ENCODE results near the gene KIF22. TPM values are rescaled to one million over a fixed set of nuclear protein-coding genes. Genes with fewer than 3 reads are reported as not detected.
A peak's percentile ranks its signal among the peaks of the same experiment; 100 is the strongest.

KIF22 gene
- total and polyA plus RNA-seq, 7 experiments from 2014 or later: 36.9 to 141 (median 81.3) TPM

- Mint-ChIP-seq H3K9me3 (peaks cover 0 to 7% (median 0%) of the 10 kb centered on the region in 11 donors), H3K4me3 (peak overlapping the region; percentile 71 to 96 (median 90)), H3K27ac (peak overlapping the region in 5 of 9 donors; percentile 14 to 80 (median 22)), H3K4me1 (peaks cover 31 to 75% (median 61%) of the 10 kb centered on the region in 7 donors), H3K27me3 (peaks cover 0 to 23% (median 0%) of the 10 kb centered on the region in 5 donors), H3K36me3 (peaks cover 0 to 30% (median 4%) of the 10 kb centered on the region in 5 donors)
- intact Hi-C loops (cut with micrococcal nuclease): loop anchor here in 1 of 2 donors (10.0 kb wide), 1 partner anchor 218 kb away; no protein-coding TSS in a partner anchor
- ChIA-PET CTCF (no interaction called here), POLR2A (interaction anchor here (0.9 to 4.0 kb wide), 9 partner anchors 8 to 253 kb away, joined by 3 to 28 read pairs (median 4); partner anchors contain the start of genes ALDOA, KIF22 and MVP)
- Histone ChIP-seq H3K27me3 (ENCODE audit: control insufficient read depth in 2 of 2, insufficient read depth in 2 of 2, low read length in 2 of 2) (no peaks in the 10 kb centered on the region), H3K27ac (ENCODE audit: low read depth, low read length) (no peak overlapping the region), H3K4me1 (ENCODE audit: control insufficient read depth in 2 of 2, insufficient read depth in 2 of 2, low read length in 2 of 2) (peaks cover 44 to 50% of the 10 kb centered on the region in 2 donors), H3K9me3 (ENCODE audit: control insufficient read depth in 2 of 3, low read length in 3 of 3) (no peaks in the 10 kb centered on the region), H3K36me3 (ENCODE audit: control insufficient read depth in 2 of 3, insufficient read depth in 3 of 3, low read length in 3 of 3) (peaks cover 0 to 16% (median 8%) of the 10 kb centered on the region in 3 experiments), H3K4me3 (ENCODE audit: low read length) (no peak overlapping the region)
- no peak for ATAC-seq
- DNase-seq: no peak
Measured at GRCh38 chr16:29812754-29813643, 22.4 kb downstream of the KIF22 start.

GRCh38 chr16:29813644-29814562, 23.4 kb downstream of the KIF22 start:
- Mint-ChIP-seq H3K36me3 (peaks cover 0 to 29% (median 5%) of the 10 kb centered on the region in 5 donors), H3K27ac (peak overlapping the region in 5 of 9 donors; percentile 48 to 99 (median 65)), H3K9me3 (peaks cover 0 to 7% (median 0%) of the 10 kb centered on the region in 11 donors), H3K4me3 (peak overlapping the region in 9 of 10 donors; percentile 19 to 100 (median 51)), H3K27me3 (peaks cover 0 to 23% (median 0%) of the 10 kb centered on the region in 5 donors), H3K4me1 (peaks cover 31 to 75% (median 61%) of the 10 kb centered on the region in 7 donors)
- Histone ChIP-seq H3K36me3 (ENCODE audit: control insufficient read depth in 2 of 3, insufficient read depth in 3 of 3, low read length in 3 of 3) (peaks cover 0 to 19% (median 4%) of the 10 kb centered on the region in 3 experiments), H3K27ac (ENCODE audit: low read depth, low read length) (no peak overlapping the region), H3K4me1 (ENCODE audit: control insufficient read depth in 2 of 2, insufficient read depth in 2 of 2, low read length in 2 of 2) (peaks cover 42 to 51% of the 10 kb centered on the region in 2 donors), H3K4me3 (ENCODE audit: low read length) (no peak overlapping the region), H3K27me3 (ENCODE audit: control insufficient read depth in 2 of 2, insufficient read depth in 2 of 2, low read length in 2 of 2) (no peaks in the 10 kb centered on the region), H3K9me3 (ENCODE audit: control insufficient read depth in 2 of 3, low read length in 3 of 3) (no peaks in the 10 kb centered on the region)
- ChIA-PET POLR2A (interaction anchor here (0.6 to 4.0 kb wide), 9 partner anchors 7 to 252 kb away, joined by 3 to 44 read pairs (median 4); partner anchors contain the start of genes ALDOA, MVP and TAOK2), CTCF (no interaction called here)
- ATAC-seq: no peak
- no peak for DNase-seq
- intact Hi-C loops (cut with micrococcal nuclease): loop anchor here in 1 of 2 donors (10.0 kb wide), 1 partner anchor 219 kb away; no protein-coding TSS in a partner anchor

GRCh38 chr16:29814592-29814991, 24.0 kb downstream of the KIF22 start:
- Mint-ChIP-seq H3K36me3 (peaks cover 4 to 29% (median 6%) of the 10 kb centered on the region in 5 donors), H3K4me1 (peaks cover 37 to 77% (median 65%) of the 10 kb centered on the region in 7 donors), H3K9me3 (peaks cover 0 to 7% (median 0%) of the 10 kb centered on the region in 11 donors), H3K27me3 (peaks cover 0 to 23% (median 0%) of the 10 kb centered on the region in 5 donors), H3K4me3 (peak overlapping the region; percentile 85 to 100 (median 96)), H3K27ac (peak overlapping the region; percentile 95 to 99 (median 99))
- Histone ChIP-seq H3K27ac (ENCODE audit: low read depth, low read length) (peak overlapping the region; percentile 92), H3K36me3 (ENCODE audit: control insufficient read depth in 2 of 3, insufficient read depth in 3 of 3, low read length in 3 of 3) (peaks cover 0 to 19% (median 0%) of the 10 kb centered on the region in 3 experiments), H3K27me3 (ENCODE audit: control insufficient read depth in 2 of 2, insufficient read depth in 2 of 2, low read length in 2 of 2) (no peaks in the 10 kb centered on the region), H3K4me3 (ENCODE audit: low read length) (peak overlapping the region; percentile 99), H3K9me3 (ENCODE audit: control insufficient read depth in 2 of 3, low read length in 3 of 3) (no peaks in the 10 kb centered on the region), H3K4me1 (ENCODE audit: control insufficient read depth in 2 of 2, insufficient read depth in 2 of 2, low read length in 2 of 2) (peaks cover 36 to 50% of the 10 kb centered on the region in 2 donors)
- CTCF ChIA-PET: no interaction called here
- ATAC-seq (no peak), DNase-seq (no peak)
- intact Hi-C loops (cut with micrococcal nuclease): loop anchor here in 1 of 2 donors (10.0 kb wide), 1 partner anchor 220 kb away; no protein-coding TSS in a partner anchor
- POLR2A ChIA-PET: interaction anchor here (0.6 to 6.7 kb wide), 9 partner anchors 7 to 251 kb away, joined by 3 to 109 read pairs (median 4); partner anchors contain the start of genes ALDOA and MAZ

- H3K36me3 ChIP-seq (ENCODE audit: control insufficient read depth in 2 of 3, insufficient read depth in 3 of 3, low read length in 3 of 3): peaks cover 0 to 19% (median 0%) of the 10 kb centered on the region in 3 experiments
- no peaks in the 10 kb centered on the region for H3K9me3 ChIP-seq (ENCODE audit: control insufficient read depth in 2 of 3, low read length in 3 of 3)
- Mint-ChIP-seq H3K36me3 (peaks cover 4 to 31% (median 9%) of the 10 kb centered on the region in 5 donors), H3K4me1 (peaks cover 43 to 77% (median 67%) of the 10 kb centered on the region in 7 donors), H3K9me3 (peaks cover 0 to 7% (median 0%) of the 10 kb centered on the region in 11 donors), H3K27ac (peak overlapping the region; percentile 95 to 99 (median 99)), H3K27me3 (peaks cover 0 to 23% (median 0%) of the 10 kb centered on the region in 5 donors), H3K4me3 (peak overlapping the region; percentile 85 to 100 (median 96))
- ATAC-seq (peak; percentile 10), DNase-seq (no peak)
- CTCF ChIA-PET: interaction anchor here (0.6 to 9.4 kb wide), 14 partner anchors 7 to 207 kb away, joined by 3 to 108 read pairs (median 4); partner anchors contain the start of genes C16orf54, MAZ and TMEM219
- intact Hi-C loops (cut with micrococcal nuclease): loop anchor here in 1 of 2 donors (5.0 to 10.0 kb wide), 2 partner anchors 207 to 220 kb away; partner anchors contain the start of gene C16orf92
- H3K4me3 ChIP-seq (ENCODE audit: low read length): peak overlapping the region; percentile 99
- peaks cover 38 to 50% of the 10 kb centered on the region in 2 donors for H3K4me1 ChIP-seq (ENCODE audit: control insufficient read depth in 2 of 2, insufficient read depth in 2 of 2, low read length in 2 of 2)
- H3K27ac ChIP-seq (ENCODE audit: low read depth, low read length): peak overlapping the region; percentile 92
- POLR2A ChIA-PET: interaction anchor here (0.5 to 6.7 kb wide), 24 partner anchors 8 to 1265 kb away, joined by 3 to 109 read pairs (median 4); partner anchors contain the start of genes C16orf54, KIF22 and MAZ
- no peaks in the 10 kb centered on the region for H3K27me3 ChIP-seq (ENCODE audit: control insufficient read depth in 2 of 2, insufficient read depth in 2 of 2, low read length in 2 of 2)
Measured at GRCh38 chr16:29815032-29815721, 24.6 kb downstream of the KIF22 start.
